ENCODE results near the gene MBTPS1. TPM values are rescaled to one million over a fixed set of nuclear protein-coding genes. Genes with fewer than 3 reads are reported as not detected.

The MBTPS1 gene
- total and polyA plus RNA-seq, 9 of the 15 experiments (the other 6 are each of a cell fraction or from before 2014, with no cell fraction given), result 2.8 to 57.6 (median 43.8) TPM

GRCh38 chr16:84007965-84008364, 108.8 kb downstream of the MBTPS1 start (continued):
- TF ChIP-seq SAFB (IDR thresholded peaks at IDR 0.05; ENCODE audit: borderline replicate concordance, low read depth, low read length) (no peak), TBP (optimal IDR thresholded peaks at IDR 0.05; ENCODE audit: low read depth, low read length) (no peak), SRSF1 (IDR thresholded peaks at IDR 0.05; ENCODE audit: low read depth, low read length) (no peak), CHCHD3 (CRISPR knock-in tag; IDR thresholded peaks at IDR 0.05) (no peak), SREBF1 (IDR thresholded peaks at IDR 0.05; ENCODE audit: borderline replicate concordance, low read depth, low read length) (no peak), MITF (IDR thresholded peaks at IDR 0.05) (0 out of 2 replicates have a peak, but pooled peaks have one; percentile 24), ZFX (CRISPR knock-in tag; IDR thresholded peaks at IDR 0.05) (no peak), ZBTB7A (IDR thresholded peaks at IDR 0.05; ENCODE audit: borderline replicate concordance, control insufficient read depth, low read depth, low read length) (no peak), ZNF165 (CRISPR knock-in tag; IDR thresholded peaks at IDR 0.05; ENCODE audit: borderline replicate concordance) (no peak), NR3C1 (CRISPR knock-in tag; IDR thresholded peaks at IDR 0.05) (no peak), EGR1 (conservative IDR thresholded peaks at IDR 0.05) (no peak), ZKSCAN1 (IDR thresholded peaks at IDR 0.05; ENCODE audit: low read depth, low read length) (no peak), ZHX1 (conservative IDR thresholded peaks at IDR 0.05; ENCODE audit: low read length) (no peak), RBM25 (IDR thresholded peaks at IDR 0.05; ENCODE audit: low read depth, low read length, severe bottlenecking) (no peak)
- TF ChIP-seq, protein P1, sequence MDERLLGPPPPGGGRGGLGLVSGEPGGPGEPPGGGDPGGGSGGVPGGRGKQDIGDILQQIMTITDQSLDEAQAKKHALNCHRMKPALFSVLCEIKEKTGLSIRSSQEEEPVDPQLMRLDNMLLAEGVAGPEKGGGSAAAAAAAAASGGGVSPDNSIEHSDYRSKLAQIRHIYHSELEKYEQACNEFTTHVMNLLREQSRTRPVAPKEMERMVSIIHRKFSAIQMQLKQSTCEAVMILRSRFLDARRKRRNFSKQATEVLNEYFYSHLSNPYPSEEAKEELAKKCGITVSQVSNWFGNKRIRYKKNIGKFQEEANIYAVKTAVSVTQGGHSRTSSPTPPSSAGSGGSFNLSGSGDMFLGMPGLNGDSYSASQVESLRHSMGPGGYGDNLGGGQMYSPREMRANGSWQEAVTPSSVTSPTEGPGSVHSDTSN (CRISPR knock-in tag; IDR thresholded peaks at IDR 0.05; ENCODE audit: low read depth), result no peak
- TF ChIP-seq, protein P1 (tag; conservative IDR thresholded peaks at IDR 0.05; ENCODE audit: low read depth), result peak; percentile 56
- TF ChIP-seq, protein P2, sequence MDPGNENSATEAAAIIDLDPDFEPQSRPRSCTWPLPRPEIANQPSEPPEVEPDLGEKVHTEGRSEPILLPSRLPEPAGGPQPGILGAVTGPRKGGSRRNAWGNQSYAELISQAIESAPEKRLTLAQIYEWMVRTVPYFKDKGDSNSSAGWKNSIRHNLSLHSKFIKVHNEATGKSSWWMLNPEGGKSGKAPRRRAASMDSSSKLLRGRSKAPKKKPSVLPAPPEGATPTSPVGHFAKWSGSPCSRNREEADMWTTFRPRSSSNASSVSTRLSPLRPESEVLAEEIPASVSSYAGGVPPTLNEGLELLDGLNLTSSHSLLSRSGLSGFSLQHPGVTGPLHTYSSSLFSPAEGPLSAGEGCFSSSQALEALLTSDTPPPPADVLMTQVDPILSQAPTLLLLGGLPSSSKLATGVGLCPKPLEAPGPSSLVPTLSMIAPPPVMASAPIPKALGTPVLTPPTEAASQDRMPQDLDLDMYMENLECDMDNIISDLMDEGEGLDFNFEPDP (CRISPR knock-in tag; IDR thresholded peaks at IDR 0.05), result no peak
- TF ChIP-seq, protein P3, sequence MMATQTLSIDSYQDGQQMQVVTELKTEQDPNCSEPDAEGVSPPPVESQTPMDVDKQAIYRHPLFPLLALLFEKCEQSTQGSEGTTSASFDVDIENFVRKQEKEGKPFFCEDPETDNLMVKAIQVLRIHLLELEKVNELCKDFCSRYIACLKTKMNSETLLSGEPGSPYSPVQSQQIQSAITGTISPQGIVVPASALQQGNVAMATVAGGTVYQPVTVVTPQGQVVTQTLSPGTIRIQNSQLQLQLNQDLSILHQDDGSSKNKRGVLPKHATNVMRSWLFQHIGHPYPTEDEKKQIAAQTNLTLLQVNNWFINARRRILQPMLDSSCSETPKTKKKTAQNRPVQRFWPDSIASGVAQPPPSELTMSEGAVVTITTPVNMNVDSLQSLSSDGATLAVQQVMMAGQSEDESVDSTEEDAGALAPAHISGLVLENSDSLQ (IDR thresholded peaks at IDR 0.05), result peak; percentile 16; the same call in 1 of the 2 replicates
